Measurements from ENCODE around the gene RPS6KB2. TPM values are rescaled to one million over a fixed set of nuclear protein-coding genes. Genes with fewer than 3 reads are reported as not detected.

Gene RPS6KB2
- total RNA-seq, 1 donor from 2014 or later = 53.8 TPM

GRCh38 chr11:67433536-67434394 lies 5.5 kb downstream of the RPS6KB2 start:
- no peak for TF ChIP-seq CTCF (IDR thresholded peaks at IDR 0.05; ENCODE audit: unreplicated experiment)

GRCh38 chr11:67434395-67434881 lies 6.1 kb downstream of the RPS6KB2 start:
- Mint-ChIP-seq H3K4me3 (ENCODE audit: low read depth) (no peak overlapping the region), H3K4me1 (ENCODE audit: low read depth) (no peaks in the 10 kb centered on the region), H3K27me3 (no peaks in the 10 kb centered on the region), H3K27ac (no peak overlapping the region), H3K36me3 (ENCODE audit: insufficient read depth) (peaks cover 3% of the 10 kb centered on the region), H3K9me3 (ENCODE audit: low read depth) (no peaks in the 10 kb centered on the region)
- DNase-seq (ENCODE audit: low spot score, unreplicated experiment) = no peak
- no peak for TF ChIP-seq CTCF (IDR thresholded peaks at IDR 0.05; ENCODE audit: unreplicated experiment)

More at GRCh38 chr11:67433536-67434394, 5.5 kb downstream of the RPS6KB2 start:
- H3K4me1 Mint-ChIP-seq (ENCODE audit: low read depth) = peaks cover under 1% of the 10 kb centered on the region
- H3K27me3 Mint-ChIP-seq = no peaks in the 10 kb centered on the region
- H3K27ac Mint-ChIP-seq = no peak overlapping the region
- no peak for DNase-seq (ENCODE audit: low spot score, unreplicated experiment)
- H3K4me3 Mint-ChIP-seq (ENCODE audit: low read depth) = no peak overlapping the region
- no peaks in the 10 kb centered on the region for H3K9me3 Mint-ChIP-seq (ENCODE audit: low read depth)
- H3K36me3 Mint-ChIP-seq (ENCODE audit: insufficient read depth) = peaks cover 3% of the 10 kb centered on the region

GRCh38 chr11:67435031-67435726 lies 6.9 kb downstream of the RPS6KB2 start:
- Mint-ChIP-seq H3K9me3 (ENCODE audit: low read depth) (no peaks in the 10 kb centered on the region), H3K27me3 (no peaks in the 10 kb centered on the region), H3K4me3 (ENCODE audit: low read depth) (no peak overlapping the region), H3K27ac (no peak overlapping the region), H3K4me1 (ENCODE audit: low read depth) (no peaks in the 10 kb centered on the region), H3K36me3 (ENCODE audit: insufficient read depth) (peaks cover 3% of the 10 kb centered on the region)
- TF ChIP-seq CTCF (IDR thresholded peaks at IDR 0.05; ENCODE audit: unreplicated experiment) = no peak
- DNase-seq (ENCODE audit: low spot score, unreplicated experiment) = no peak

- no peak for TF ChIP-seq CTCF (IDR thresholded peaks at IDR 0.05; ENCODE audit: unreplicated experiment)
- peaks cover 3% of the 10 kb centered on the region for H3K36me3 Mint-ChIP-seq (ENCODE audit: insufficient read depth)
Measured at GRCh38 chr11:67435727-67436458, 7.6 kb downstream of the RPS6KB2 start.

More at GRCh38 chr11:67435727-67436458, 7.6 kb downstream of the RPS6KB2 start:
- no peaks in the 10 kb centered on the region for H3K27me3 Mint-ChIP-seq
- no peaks in the 10 kb centered on the region for H3K4me1 Mint-ChIP-seq (ENCODE audit: low read depth)
- no peak overlapping the region for H3K27ac Mint-ChIP-seq
- H3K4me3 Mint-ChIP-seq (ENCODE audit: low read depth) = no peak overlapping the region
- H3K9me3 Mint-ChIP-seq (ENCODE audit: low read depth) = no peaks in the 10 kb centered on the region
- no peak for DNase-seq (ENCODE audit: low spot score, unreplicated experiment)
